ENCODE measurements around the gene SLC28A2. TPM values are rescaled to one million over a fixed set of nuclear protein-coding genes. Genes with fewer than 3 reads are reported as not detected.
"Not testable (repeated sequence)": the region's sequence is repeated elsewhere in the genome, so short reads cannot be mapped to it uniquely, and the experiment has no call there.

The SLC28A2 gene
- total and polyA plus RNA-seq, 9 of the 15 experiments (the other 6 are each of a cell fraction or from before 2014, with no cell fraction given), result 0.03 to 0.04 TPM; not detected in 7

DNA sequence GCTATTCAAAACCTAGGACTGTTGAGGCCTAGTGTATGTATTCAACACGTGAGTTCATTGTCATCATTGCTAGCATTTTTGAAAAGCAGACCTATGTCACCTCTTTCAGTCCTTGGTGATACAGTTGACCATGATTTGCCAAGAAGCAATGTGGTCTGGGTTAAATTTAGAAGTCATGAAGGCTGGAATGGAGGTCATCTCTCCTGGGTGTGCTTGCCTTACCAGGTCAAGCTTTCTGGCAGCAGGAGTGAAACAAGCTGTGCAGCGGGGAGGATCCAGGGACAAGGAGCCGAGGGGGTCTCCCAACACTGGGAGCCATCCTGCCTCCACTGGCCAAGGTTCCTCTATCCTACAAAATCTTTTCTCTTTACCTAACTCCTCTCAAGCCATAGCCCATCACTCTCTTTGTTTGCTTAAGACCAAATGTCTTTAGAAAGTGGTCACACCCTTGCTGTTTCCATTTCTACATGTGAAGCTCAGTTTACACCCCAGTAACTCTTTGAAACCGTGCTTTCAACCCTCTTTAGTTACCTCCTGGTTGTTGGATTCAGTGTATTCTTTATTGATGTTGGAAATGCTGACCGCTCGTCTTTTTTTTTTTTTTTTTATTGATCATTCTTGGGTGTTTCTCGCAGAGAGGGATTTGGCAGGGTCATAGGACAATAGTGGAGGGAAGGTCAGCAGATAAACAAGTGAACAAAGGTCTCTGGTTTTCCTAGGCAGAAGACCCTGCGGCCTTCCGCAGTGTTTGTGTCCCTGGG, 40.0 kb downstream of the SLC28A2 start (continued):
- no peak for TF ChIP-seq ZNF347 (CRISPR knock-in tag; IDR thresholded peaks at IDR 0.05; ENCODE audit: low read depth)
- TF ChIP-seq ZNF76 (CRISPR knock-in tag; IDR thresholded peaks at IDR 0.05; ENCODE audit: borderline replicate concordance), result no peak
- TF ChIP-seq SMARCA5 (IDR thresholded peaks at IDR 0.05), result no peak
- no peak for TF ChIP-seq POLR3G (IDR thresholded peaks at IDR 0.05; ENCODE audit: extremely low read depth, insufficient read length, insufficient replicate concordance)

DNA sequence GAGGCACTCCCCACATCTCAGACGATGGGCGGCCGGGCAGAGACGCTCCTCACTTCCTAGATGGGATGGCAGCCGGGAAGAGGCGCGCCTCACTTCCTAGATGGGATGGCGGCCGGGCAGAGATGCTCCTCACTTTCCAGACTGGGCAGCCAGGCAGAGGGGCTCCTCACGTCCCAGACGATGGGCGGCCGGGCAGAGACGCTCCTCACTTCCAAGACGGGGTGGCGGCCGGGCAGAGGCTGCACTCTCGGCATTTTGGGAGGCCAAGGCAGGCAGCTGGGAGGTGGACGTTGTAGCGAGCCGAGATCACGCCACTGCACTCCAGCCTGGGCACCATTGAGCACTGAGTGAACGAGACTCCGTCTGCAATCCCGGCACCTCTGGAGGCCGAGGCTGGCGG, 41.3 kb downstream of the SLC28A2 start:
- H3K27ac ChIP-seq (ENCODE audit: extremely low read depth, low read depth, low read length); H3K9ac ChIP-seq (ENCODE audit: insufficient read depth in 1 of 2, low read depth in 2 of 2, low read length in 2 of 2); H3K27me3 ChIP-seq (ENCODE audit: control insufficient read depth in 2 of 2, insufficient read depth in 2 of 2, low read length in 2 of 2); intact Hi-C loops (cut with micrococcal nuclease); DNase-seq (ENCODE audit: extremely low read depth in 1 of 4, low spot score in 3 of 4); H3K79me2 ChIP-seq (ENCODE audit: control insufficient read depth, insufficient read depth, low read length); BruUV-seq (replicated peaks); H3K36me3 ChIP-seq (ENCODE audit: control insufficient read depth, insufficient read depth, low read length); H3K4me3 ChIP-seq; CTCF ChIA-PET (ENCODE audit: low intra/inter-chr PET ratio); H3K9me3 ChIP-seq (replicated peaks; ENCODE audit: control insufficient read depth, insufficient read depth, low read depth, low read length); FAIRE-seq; H3K4me1 ChIP-seq (replicated peaks in 1 of 2; ENCODE audit: control insufficient read depth in 2 of 2, insufficient read depth in 2 of 2, low read length in 2 of 2); ATAC-seq; H3K9me1 ChIP-seq (ENCODE audit: control insufficient read depth, insufficient read depth, low read length); H2AFZ ChIP-seq (ENCODE audit: low read depth, low read length); in situ Hi-C loops (cut with MboI); H3K4me2 ChIP-seq (ENCODE audit: insufficient read depth, low read length); H4K20me1 ChIP-seq (replicated peaks; ENCODE audit: control insufficient read depth, insufficient read depth, low read length): not testable (repeated sequence)
- POLR2A ChIA-PET, result interaction anchor here (1.0 kb wide), 1 partner anchor 10 kb away, joined by 4 read pairs; no protein-coding TSS in a partner anchor
- WGBS (ENCODE audit: insufficient coverage, low coverage, missing lambda C conversion rate), result 4% methylated on average over 3 of the region's 27 CpGs

DNA sequence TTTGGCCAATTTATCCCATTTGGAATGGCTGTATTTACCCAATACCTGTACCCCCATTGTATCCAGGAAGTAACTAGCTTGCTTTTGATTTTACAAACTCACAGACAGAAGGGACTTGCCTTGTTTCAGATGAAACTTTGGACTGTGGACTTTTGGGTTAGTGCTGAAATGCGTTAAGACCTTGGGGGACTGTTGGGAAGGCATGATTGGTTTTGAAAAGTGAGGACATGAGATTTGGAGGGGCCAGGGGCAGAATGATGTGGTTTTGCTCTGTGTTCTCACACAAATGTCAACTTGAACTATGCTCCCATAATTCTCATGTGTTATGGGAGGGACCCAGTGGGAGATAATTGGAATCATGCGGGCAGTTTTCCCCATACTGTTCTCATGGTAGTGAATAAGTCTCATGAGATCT, 46.9 kb downstream of the SLC28A2 start:
- DNase-seq (ENCODE audit: extremely low read depth in 1 of 4, low spot score in 3 of 4); intact Hi-C loops (cut with micrococcal nuclease); H3K9me3 ChIP-seq (replicated peaks; ENCODE audit: control insufficient read depth, insufficient read depth, low read depth, low read length); H3K4me1 ChIP-seq (replicated peaks in 1 of 2; ENCODE audit: control insufficient read depth in 2 of 2, insufficient read depth in 2 of 2, low read length in 2 of 2); H2AFZ ChIP-seq (ENCODE audit: low read depth, low read length); H3K9ac ChIP-seq (ENCODE audit: insufficient read depth in 1 of 2, low read depth in 2 of 2, low read length in 2 of 2); H3K27ac ChIP-seq (ENCODE audit: extremely low read depth, low read depth, low read length); in situ Hi-C loops (cut with MboI); H3K36me3 ChIP-seq (ENCODE audit: control insufficient read depth, insufficient read depth, low read length); H3K4me3 ChIP-seq; H4K20me1 ChIP-seq (replicated peaks; ENCODE audit: control insufficient read depth, insufficient read depth, low read length); BruUV-seq (replicated peaks); H3K79me2 ChIP-seq (ENCODE audit: control insufficient read depth, insufficient read depth, low read length); H3K27me3 ChIP-seq (ENCODE audit: control insufficient read depth in 2 of 2, insufficient read depth in 2 of 2, low read length in 2 of 2); ATAC-seq; H3K4me2 ChIP-seq (ENCODE audit: insufficient read depth, low read length); H3K9me1 ChIP-seq (ENCODE audit: control insufficient read depth, insufficient read depth, low read length); FAIRE-seq; CTCF ChIA-PET (ENCODE audit: low intra/inter-chr PET ratio): not testable (repeated sequence)
- POLR2A ChIA-PET, result interaction anchor here (1.0 kb wide), 1 partner anchor 168 kb away, joined by 4 read pairs; no protein-coding TSS in a partner anchor
- WGBS (ENCODE audit: insufficient coverage, low coverage, missing lambda C conversion rate), result 3% methylated on average over 2 of the region's 2 CpGs
